ENCODE measurements around the gene PPP1R14C.
A peak's percentile ranks its signal among the peaks of the same experiment; 100 is the strongest.

The PPP1R14C gene

DNA sequence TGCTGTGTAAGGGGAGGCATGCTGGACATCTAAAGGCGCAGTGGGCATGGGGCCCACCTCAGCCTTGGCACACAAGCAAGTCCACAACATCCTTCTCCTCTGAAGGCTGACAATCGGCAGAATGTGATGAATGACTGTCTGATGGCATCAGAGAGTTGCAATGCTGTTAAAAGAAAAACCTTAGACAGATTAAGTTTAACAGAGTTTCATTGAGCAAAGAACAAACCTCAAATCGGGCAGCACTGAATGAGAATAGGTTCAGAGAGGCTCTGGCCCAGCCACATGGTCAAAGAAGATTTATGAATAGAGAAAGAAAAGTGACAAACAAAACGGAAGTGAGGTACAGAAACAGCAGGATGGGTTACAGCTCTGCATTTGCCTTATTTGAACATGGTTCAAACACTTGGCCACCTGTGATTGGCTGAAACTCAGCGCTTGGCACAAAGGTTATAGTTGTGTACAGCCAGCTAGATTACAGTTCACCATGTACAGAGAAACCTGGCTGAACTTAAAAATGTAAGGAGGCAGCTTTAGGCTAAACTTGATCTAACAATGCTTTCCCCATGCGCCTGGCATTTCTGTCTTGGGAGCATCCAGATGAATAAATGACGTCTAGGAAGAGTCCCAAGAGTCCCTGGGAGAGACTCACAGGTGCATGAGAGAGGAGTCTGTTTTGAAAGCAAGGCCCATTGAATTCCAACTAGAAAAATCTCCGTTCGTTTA is 127.6 kb downstream of the PPP1R14C start:
- Mint-ChIP-seq H3K27ac (peak overlapping the region in 1 of 2 donors; percentile 63), H3K9me3 (no peaks in the 10 kb centered on the region), H3K27me3 (no peaks in the 10 kb centered on the region), H3K4me3 (no peak overlapping the region), H3K4me1 (no peaks in the 10 kb centered on the region)
- no peak for DNase-seq
- ATAC-seq, result no peak

DNA sequence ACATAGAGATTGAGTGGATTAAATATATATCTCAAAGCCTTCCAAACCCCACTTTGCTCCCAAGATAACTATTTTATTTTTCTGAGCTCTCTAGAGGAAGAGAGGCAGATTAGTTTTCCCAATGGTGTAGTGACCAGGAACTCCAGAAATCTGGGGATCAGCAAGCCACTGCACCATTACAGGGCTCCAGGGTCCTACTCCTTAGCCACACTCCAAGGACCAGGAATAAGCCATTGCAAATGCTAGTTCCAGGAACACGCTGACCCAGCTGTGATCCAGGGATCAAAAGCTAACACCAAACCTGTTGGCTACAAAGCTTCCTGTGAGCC is 128.3 kb downstream of the PPP1R14C start:
- Mint-ChIP-seq H3K4me3 (no peak overlapping the region), H3K27ac (no peak overlapping the region), H3K27me3 (no peaks in the 10 kb centered on the region), H3K9me3 (no peaks in the 10 kb centered on the region), H3K4me1 (no peaks in the 10 kb centered on the region)
- ATAC-seq (no peak), DNase-seq (no peak)

DNA sequence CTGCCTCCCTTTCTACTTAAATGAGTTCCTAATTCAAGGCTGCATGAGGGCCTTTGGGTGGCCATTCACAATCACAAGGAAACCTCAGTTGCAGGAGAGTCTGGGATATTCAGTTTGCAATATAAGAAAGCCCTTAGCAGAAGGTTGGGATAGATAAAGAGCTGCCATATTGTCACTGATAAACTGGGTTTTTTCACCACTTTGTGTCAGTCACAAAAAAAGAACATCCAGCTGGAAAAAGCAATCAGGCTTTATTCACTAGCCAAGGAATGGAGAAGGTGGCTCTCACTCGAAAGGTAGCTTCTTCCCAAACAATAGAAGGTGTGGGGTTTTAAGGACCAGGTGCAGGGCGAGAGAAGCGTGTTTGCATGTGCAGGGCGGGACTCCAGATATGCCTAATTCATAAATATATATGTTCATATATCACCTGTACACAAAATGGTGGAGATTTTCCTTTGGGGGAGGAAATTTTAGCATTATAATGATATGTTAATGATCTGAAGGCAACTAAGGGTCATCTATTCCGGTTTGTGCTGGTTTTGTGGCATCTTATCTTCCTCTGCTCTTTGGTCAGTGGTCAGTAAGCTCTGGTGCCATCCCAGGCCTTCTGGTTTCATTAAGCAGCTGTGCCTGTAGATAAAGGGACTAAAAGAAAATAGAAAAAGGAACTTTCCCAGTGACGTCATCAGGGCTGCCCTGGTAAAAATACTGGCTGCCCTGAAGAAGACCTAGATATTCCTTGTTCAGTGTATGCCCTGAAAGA is 128.8 kb downstream of the PPP1R14C start:
- no peaks in the 10 kb centered on the region for H3K4me1 Mint-ChIP-seq
- H3K27me3 Mint-ChIP-seq, result peaks cover 2% of the 10 kb centered on the region

DNA sequence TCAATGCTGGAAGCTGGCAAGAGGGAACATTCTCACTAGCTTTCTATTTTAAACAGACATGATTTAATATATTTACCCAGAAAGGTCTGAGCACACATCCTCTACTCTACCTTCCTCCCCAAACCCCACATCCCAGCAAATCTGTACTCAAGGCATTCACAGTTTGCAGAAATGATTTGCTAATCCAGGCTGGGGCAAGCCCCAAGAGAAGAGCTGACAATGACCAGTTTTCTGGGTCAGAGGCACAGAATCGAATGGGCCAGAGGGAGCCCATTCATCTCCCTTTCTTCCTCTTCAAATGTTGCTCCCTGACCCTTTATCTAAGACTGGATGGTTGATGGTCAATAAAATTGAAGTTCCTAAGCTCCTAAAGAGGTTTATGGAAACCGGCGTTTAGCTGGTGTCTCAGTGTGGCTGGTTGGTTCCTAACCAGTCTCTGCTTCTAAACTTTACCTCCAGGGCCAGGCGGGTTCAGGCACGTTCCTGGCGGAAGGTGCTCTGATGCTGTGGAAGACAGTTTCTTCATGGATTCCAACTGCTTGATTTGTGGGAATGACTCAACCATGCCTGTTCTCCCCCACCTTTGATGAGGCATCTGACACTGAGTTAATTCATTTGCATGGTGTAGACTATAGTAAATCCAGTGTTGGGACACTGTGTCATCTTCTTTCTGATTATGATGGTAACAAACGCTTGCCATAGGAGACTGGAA is 129.6 kb downstream of the PPP1R14C start:
- ATAC-seq (no peak), DNase-seq (no peak)
- H3K9me3 Mint-ChIP-seq, result no peaks in the 10 kb centered on the region
- H3K27ac Mint-ChIP-seq, result no peak overlapping the region
- no peak overlapping the region for H3K4me3 Mint-ChIP-seq
- H3K4me1 Mint-ChIP-seq, result no peaks in the 10 kb centered on the region
- H3K27me3 Mint-ChIP-seq, result peaks cover 8% of the 10 kb centered on the region

More for the DNA sequence above, 128.8 kb downstream of the PPP1R14C start:
- no peak for ATAC-seq
- Mint-ChIP-seq H3K4me3 (no peak overlapping the region), H3K9me3 (no peaks in the 10 kb centered on the region), H3K27ac (no peak overlapping the region)
- no peak for DNase-seq

DNA sequence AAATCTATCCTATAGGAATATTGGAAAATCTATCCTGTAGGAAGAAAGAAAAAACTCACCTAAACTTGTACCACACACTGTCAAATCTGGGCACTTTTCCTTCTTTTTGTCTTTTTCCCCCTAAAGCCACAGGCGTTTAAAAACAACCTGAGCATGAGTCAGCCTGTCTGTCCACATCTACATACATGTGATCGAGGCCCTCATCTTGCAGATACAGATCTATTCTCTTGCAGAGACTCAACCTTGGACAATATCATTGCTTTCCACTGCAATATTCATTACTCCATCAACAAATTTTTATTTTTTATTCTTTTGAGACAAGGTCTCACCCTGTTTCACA is 130.1 kb downstream of the PPP1R14C start:
- Mint-ChIP-seq H3K27ac (no peak overlapping the region), H3K9me3 (no peaks in the 10 kb centered on the region), H3K27me3 (peaks cover 8% of the 10 kb centered on the region), H3K4me3 (no peak overlapping the region), H3K4me1 (no peaks in the 10 kb centered on the region)
- DNase-seq (no peak), ATAC-seq (no peak)

DNA sequence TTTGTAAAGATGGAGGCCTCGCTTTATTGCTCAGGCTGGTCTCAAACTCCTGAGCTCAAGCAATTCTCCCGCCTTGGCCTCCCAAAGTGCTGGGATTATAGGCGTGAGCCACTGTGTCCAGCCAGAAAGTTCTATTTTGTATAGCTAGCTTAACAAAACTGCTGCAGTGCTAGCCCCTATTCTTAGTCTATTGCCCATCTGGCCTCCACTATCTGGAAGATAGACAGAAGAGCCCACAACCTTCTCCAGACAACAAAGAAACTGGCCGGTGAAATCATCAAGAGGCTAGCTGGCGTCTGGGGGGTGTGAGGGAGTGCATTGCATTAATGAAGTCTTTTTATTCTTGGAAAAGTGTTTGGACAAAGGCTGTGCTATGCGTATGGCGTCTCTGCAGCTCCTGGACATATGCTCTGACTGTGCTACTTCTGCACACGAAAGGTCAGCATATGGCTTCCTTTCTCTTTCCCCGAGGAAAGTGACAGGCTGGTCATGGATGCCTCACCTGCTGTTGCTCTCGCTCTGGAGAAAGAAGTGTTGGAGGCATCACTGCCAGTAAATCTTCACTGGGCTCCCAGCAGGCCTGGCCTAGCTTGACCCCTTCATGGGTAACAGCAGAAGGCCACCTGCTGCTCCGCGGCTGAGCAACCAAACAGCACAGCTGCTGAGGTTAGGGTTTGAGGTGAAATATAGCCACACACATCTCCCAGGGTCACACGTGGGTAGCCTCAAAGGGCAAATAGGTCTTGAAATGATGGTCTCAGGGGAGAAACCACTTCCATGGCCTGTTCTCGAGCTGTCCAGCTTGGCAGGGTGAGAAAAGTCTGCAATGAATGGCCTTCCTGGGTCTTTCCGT is 130.8 kb downstream of the PPP1R14C start:
- peaks cover 12% of the 10 kb centered on the region for H3K27me3 Mint-ChIP-seq
- H3K4me3 Mint-ChIP-seq, result no peak overlapping the region
- DNase-seq (no peak), ATAC-seq (no peak)
- no peaks in the 10 kb centered on the region for H3K4me1 Mint-ChIP-seq
- no peaks in the 10 kb centered on the region for H3K9me3 Mint-ChIP-seq
- no peak overlapping the region for H3K27ac Mint-ChIP-seq

DNA sequence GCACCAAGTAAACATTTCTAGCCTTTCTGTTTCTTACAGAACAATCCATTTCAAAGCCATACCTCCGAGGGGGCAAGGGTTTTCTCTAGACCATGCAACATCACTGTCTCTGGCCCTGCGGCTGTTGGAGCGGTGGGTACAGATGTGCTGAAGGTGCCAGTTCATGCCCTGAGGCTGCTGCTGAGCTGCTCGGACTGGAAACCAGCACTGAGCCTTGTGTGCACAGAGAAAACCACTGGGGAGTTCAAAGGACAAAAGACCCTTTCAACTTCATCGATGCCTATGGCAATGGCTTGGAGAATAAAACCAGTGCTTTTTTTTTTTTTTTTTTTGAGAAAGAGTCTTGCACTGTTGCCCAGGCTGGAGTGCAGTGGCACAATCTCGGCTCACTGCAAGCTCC is 132.6 kb downstream of the PPP1R14C start:
- Mint-ChIP-seq H3K27me3 (peaks cover 30% of the 10 kb centered on the region), H3K4me3 (no peak overlapping the region), H3K9me3 (no peaks in the 10 kb centered on the region), H3K4me1 (no peaks in the 10 kb centered on the region), H3K27ac (no peak overlapping the region)
- no peak for DNase-seq
- no peak for ATAC-seq

DNA sequence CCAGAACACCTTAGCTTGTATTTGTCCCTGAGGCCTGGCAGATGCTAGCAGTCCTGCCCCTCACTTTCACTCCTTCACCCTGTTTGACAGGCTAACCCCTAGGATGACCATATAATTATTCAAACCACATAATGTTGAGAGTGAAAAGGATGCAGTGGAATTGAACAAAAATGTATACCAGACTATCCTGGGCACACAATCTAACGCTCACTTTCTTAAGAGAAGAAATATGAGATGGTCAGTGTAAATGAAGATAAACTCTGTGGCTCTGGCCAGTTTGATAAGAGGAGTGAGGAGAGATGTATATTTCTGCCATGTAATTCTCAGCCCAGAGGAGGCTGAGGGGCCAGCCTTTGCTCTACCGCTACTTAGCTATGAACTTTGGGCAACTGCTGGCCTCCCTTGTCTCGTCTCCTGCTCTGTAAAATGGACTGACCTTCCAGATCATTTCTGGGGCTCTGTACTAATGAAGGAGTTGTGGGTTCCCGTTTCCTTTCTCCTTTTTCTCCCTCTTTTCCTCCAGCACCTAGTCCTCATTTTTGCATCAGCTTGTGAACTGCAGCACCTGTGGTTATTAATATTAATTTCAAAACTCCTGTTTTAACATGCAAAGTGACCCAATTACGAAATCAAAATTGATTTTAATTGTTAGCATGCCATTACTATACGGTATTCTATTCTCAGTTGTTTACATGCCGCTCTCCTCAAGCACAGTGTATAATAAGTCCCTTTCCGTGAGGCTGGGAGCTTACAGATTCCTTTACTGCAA is 133.5 kb downstream of the PPP1R14C start:
- DNase-seq (no peak), ATAC-seq (no peak)
- Mint-ChIP-seq H3K27ac (no peak overlapping the region), H3K9me3 (no peaks in the 10 kb centered on the region), H3K27me3 (peaks cover 38% of the 10 kb centered on the region), H3K4me3 (no peak overlapping the region), H3K4me1 (no peaks in the 10 kb centered on the region)

DNA sequence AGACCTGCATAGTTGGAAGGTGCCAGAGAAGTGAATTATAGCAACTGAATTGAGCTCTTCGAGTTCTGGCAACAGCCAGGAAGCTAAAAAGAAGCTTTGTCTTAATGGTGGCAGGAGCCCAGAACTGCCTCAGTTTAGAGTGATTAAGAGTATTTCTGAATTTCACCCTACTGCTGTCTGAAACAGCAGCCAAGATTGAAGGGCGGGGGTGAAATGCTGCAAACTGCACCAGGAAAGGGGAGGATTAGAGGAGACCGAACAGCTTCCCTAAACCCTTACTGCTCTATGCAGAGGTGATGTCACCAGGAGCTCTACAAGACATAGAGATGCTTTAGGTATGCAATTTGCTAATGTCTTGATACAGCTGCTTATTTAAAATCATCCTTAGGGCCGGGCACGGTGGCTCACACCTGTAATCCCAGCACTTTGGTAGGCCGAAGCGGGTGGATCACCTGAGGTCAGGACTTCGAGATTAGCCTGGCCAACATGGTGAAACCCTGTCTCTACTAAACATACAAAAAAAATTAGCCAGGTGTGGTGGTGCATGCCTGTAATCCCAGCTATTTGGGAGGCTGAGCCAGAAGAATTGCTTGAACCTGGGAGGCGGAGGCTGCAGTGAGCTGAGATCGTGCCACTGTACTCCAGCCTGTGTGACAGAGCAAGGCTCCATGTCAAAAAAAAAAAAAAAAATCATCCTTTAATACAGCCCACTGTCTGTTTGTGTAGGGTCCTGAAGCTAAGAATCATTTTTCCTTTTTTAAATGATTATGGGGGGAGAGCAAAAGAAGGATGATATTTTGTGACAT is 134.3 kb downstream of the PPP1R14C start:
- Mint-ChIP-seq H3K4me3 (no peak overlapping the region), H3K27ac (no peak overlapping the region), H3K9me3 (no peaks in the 10 kb centered on the region), H3K27me3 (peaks cover 44% of the 10 kb centered on the region), H3K4me1 (no peaks in the 10 kb centered on the region)
- no peak for ATAC-seq
- no peak for DNase-seq

DNA sequence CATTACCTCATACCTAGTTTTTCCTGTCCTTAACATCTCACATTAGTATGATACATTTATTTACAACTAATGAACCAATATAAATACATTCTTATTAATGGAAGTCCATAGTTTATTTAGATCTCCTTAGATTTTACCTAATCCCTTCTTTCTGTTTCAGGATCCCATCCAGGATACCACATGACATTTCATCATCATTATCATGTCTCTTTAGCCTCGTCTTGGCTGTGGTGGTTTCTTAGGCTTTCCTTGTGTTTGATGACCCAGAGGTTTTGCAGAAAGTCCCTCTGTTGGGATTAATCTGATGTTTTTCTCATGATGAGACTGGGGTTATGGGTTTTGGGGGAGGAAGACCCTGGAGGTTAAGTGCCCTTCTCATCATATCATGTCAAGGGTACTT is 136.7 kb downstream of the PPP1R14C start:
- Mint-ChIP-seq H3K27me3 (peaks cover 60% of the 10 kb centered on the region), H3K4me3 (no peak overlapping the region), H3K27ac (no peak overlapping the region), H3K9me3 (no peaks in the 10 kb centered on the region), H3K4me1 (no peaks in the 10 kb centered on the region)
- ATAC-seq (no peak), DNase-seq (no peak)

DNA sequence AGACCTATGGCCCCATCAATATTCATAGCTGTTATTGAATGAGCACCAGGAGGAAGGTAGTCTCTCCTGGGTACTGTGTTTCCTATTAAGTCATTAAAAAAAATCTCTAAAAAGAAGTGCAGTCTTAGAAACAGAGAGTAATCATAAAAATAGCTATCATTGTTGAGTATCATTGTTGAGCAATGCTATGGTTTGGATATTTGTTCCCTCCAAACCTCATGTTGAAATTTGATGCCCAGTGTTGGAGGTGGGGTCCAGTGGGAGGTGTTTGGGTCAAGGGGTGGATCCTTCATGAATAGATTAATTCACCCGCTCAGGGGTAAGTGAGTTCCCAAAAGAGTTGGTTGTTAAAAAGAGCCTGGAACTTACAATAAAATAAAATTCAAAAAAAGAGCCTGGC is 137.9 kb downstream of the PPP1R14C start:
- H3K4me3 Mint-ChIP-seq, result no peak overlapping the region
- H3K27me3 Mint-ChIP-seq, result peaks cover 71% of the 10 kb centered on the region
- DNase-seq (no peak), ATAC-seq (no peak)
- H3K27ac Mint-ChIP-seq, result no peak overlapping the region
- no peaks in the 10 kb centered on the region for H3K4me1 Mint-ChIP-seq
- no peaks in the 10 kb centered on the region for H3K9me3 Mint-ChIP-seq

DNA sequence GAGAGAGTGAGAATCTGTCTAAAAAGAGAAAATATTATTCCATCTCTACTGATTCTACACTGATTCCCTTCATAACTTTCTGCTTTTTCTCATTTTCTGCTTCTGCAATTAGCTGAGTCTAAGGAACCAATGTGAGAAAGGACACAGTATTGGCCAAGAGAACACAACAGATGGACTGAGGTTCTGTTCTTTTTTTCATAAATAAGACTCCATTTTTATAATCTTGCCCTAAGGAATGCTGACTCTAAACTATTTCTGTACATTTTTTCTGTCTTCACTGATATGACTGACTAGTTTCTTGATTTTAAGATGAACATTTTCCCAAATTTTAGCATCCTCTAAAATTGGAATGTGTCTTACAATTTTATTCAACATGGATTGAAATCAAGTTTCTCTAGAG is 138.9 kb downstream of the PPP1R14C start:
- H3K4me1 Mint-ChIP-seq, result no peaks in the 10 kb centered on the region
- no peak for DNase-seq
- no peak overlapping the region for H3K4me3 Mint-ChIP-seq
- no peaks in the 10 kb centered on the region for H3K9me3 Mint-ChIP-seq
- ATAC-seq, result no peak
- H3K27me3 Mint-ChIP-seq, result peaks cover 79% of the 10 kb centered on the region
- no peak overlapping the region for H3K27ac Mint-ChIP-seq

DNA sequence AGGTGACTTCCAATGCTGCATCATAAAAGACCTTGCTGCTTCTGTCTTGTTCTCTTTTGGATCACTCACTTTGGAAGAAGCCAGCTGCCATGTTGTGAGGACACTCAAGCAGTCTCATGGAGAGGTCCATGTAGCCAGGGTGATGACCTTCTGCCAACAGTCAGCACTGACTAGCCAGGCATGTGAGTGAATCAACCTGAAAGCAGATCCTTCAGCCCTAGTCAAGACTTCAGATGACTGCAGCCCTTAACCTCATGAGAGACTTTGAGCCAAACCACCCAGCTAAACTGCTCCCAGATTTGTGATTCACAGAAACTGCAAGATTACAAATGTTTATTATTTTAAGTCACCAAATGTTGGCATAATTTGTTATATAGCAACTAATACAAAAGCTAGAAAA is 140.0 kb downstream of the PPP1R14C start:
- Mint-ChIP-seq H3K9me3 (no peaks in the 10 kb centered on the region), H3K4me3 (no peak overlapping the region), H3K4me1 (no peaks in the 10 kb centered on the region), H3K27ac (no peak overlapping the region), H3K27me3 (peaks cover 78% of the 10 kb centered on the region)
- no peak for ATAC-seq
- DNase-seq, result no peak

DNA sequence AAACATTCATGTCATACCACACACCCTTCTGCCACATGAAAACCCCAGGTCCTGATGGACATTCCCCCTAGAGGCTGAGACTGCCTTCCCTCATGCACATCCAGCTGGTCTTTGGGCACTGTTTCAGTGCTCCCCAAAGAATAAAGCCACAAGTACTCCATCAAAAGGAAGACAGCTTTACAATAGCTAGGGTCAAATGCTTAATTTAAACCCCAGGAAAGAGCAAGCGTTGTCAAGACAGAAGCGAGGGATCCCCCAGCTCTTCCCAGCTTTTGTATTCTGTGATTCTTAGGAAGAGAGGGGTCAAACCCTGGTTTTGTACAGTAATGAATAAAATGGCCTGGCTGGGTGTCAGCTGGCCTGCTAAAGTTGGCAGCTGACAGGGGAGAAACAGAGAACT is 143.6 kb downstream of the PPP1R14C start:
- no peak for DNase-seq
- Mint-ChIP-seq H3K27me3 (peaks cover 68% of the 10 kb centered on the region), H3K4me1 (no peaks in the 10 kb centered on the region), H3K4me3 (no peak overlapping the region), H3K27ac (no peak overlapping the region), H3K9me3 (no peaks in the 10 kb centered on the region)
- ATAC-seq, result no peak

Data from stimulated activated naive CD8-positive, alpha-beta T cell treated with anti-CD3 and anti-CD28 coated beads, Interleukin-15, amount 100 ng/mL, for 72 hours (primary cell).